Right cardiac atrium (tissue), 5 donors: ENCODE results near the gene GADD45B. TPM values are rescaled to one million over a fixed set of nuclear protein-coding genes. Genes with fewer than 3 reads are reported as not detected.
A peak's percentile ranks its signal among the peaks of the same experiment; 100 is the strongest.
"Not testable (repeated sequence)": the region's sequence is repeated elsewhere in the genome, so short reads cannot be mapped to it uniquely, and the experiment has no call there.

Experiments used
- ATAC-seq, 2 donors: fragments of 200-7000 bp; cut with Tn5 transposase; one replicate each; pipeline versions ENCODE4 v1.8.0 to v1.9.1; 2020; ENCODE audit warnings: moderate library complexity in 2 of 2, mild to moderate bottlenecking in 1 of 2
- DNase-seq, 3 donors: peaks; one replicate each; pipeline ENCODE4 v3.0.0-alpha.2; 2020
- H3K27ac ChIP-seq: one replicate; pipeline ENCODE4 v1.5.1; 2013; ENCODE audit warnings: mild to moderate bottlenecking, low read length, control low read depth, moderate library complexity
- H3K27me3 ChIP-seq: one replicate; pipeline ENCODE4 v1.6.1; 2013; ENCODE audit not compliant: control insufficient read depth, insufficient read depth
- H3K4me1 ChIP-seq: one replicate; pipeline ENCODE4 v1.6.1; 2013; ENCODE audit warnings: low read length; ENCODE audit not compliant: control insufficient read depth, insufficient read depth
- H3K4me3 ChIP-seq: one replicate; pipeline ENCODE4 v1.5.1; 2013; ENCODE audit warnings: low read length, control low read depth
- H3K9me3 ChIP-seq: one replicate; pipeline ENCODE4 v1.6.1; 2013; ENCODE audit warnings: low read length; ENCODE audit not compliant: control insufficient read depth
- WGBS: extraction: QIAGEN DNeasy Blood & Tissue Kit; methylation state at CpG from one replicate; pipeline ENCODE4 v1.1.7; 2013; 5-methylcytosine and 5-hydroxymethylcytosine counted together
- intact Hi-C, 4 donors: fragments of 100-400 bp; cut with DNase I; formaldehyde crosslinking; loops; one replicate each; pipeline versions ENCODE4 v1.11.0 to v1.14.0; 2022 to 2023
- polyA plus RNA-seq: library from polyadenylated mRNA; stranded (reverse); fragments of 200-250 nt; gene quantifications from one replicate; pipeline ENCODE4 v1.2.3, GENCODE V29; 2013
- total RNA-seq, 4 donors: library from RNA; stranded (reverse); fragmentation: NEBNext Ultra II Directional; extraction: Animal tissue kit (Norgen Biotek cat#: 25700); gene quantifications; one replicate each; pipeline ENCODE4 v1.2.1, GENCODE V29; 2021
- donor health status: healthy with polysubstance abuse.
- donor health status: DM: no; HTN: yes; CAD: no.
- donor health status: DM: no; HTN: no; CAD: no.
- donor health status: DM: no; HTN: yes; CAD: no; lungs with severe emphysema.
- donor health status: DM: yes; HTN: yes; CAD: no.

GADD45B gene
- total and polyA plus RNA-seq, 5 donors: 52.4 to 205 (median 104) TPM

GRCh38 chr19:2458054-2458453, 17.9 kb upstream of the GADD45B start:
- Histone ChIP-seq H3K4me1 (no peaks in the 10 kb centered on the region), H3K27me3 (no peaks in the 10 kb centered on the region), H3K27ac (no peak overlapping the region), H3K9me3 (no peaks in the 10 kb centered on the region), H3K4me3 (no peak overlapping the region)
- DNase-seq (no peak), ATAC-seq (no peak)
- intact Hi-C loops: no loop called here
- WGBS: 97% methylated on average over 5 of the region's 5 CpGs

GRCh38 chr19:2458776-2459175, 17.2 kb upstream of the GADD45B start:
- H3K4me1 ChIP-seq, ATAC-seq, intact Hi-C loops, H3K9me3 ChIP-seq, H3K27ac ChIP-seq, H3K27me3 ChIP-seq, H3K4me3 ChIP-seq: not testable (repeated sequence)
- DNase-seq: peak in 1 of 3 donors; percentile 39
- WGBS: 88% methylated on average over 10 of the region's 10 CpGs

- WGBS: 89% methylated on average over 1 of the region's 1 CpG
- intact Hi-C loops: no loop called here
- ATAC-seq (no peak), DNase-seq (no peak)
- Histone ChIP-seq H3K9me3 (no peaks in the 10 kb centered on the region), H3K27me3 (no peaks in the 10 kb centered on the region), H3K4me3 (no peak overlapping the region), H3K27ac (no peak overlapping the region), H3K4me1 (no peaks in the 10 kb centered on the region)
Measured at GRCh38 chr19:2460245-2460644, 15.7 kb upstream of the GADD45B start.

DNA sequence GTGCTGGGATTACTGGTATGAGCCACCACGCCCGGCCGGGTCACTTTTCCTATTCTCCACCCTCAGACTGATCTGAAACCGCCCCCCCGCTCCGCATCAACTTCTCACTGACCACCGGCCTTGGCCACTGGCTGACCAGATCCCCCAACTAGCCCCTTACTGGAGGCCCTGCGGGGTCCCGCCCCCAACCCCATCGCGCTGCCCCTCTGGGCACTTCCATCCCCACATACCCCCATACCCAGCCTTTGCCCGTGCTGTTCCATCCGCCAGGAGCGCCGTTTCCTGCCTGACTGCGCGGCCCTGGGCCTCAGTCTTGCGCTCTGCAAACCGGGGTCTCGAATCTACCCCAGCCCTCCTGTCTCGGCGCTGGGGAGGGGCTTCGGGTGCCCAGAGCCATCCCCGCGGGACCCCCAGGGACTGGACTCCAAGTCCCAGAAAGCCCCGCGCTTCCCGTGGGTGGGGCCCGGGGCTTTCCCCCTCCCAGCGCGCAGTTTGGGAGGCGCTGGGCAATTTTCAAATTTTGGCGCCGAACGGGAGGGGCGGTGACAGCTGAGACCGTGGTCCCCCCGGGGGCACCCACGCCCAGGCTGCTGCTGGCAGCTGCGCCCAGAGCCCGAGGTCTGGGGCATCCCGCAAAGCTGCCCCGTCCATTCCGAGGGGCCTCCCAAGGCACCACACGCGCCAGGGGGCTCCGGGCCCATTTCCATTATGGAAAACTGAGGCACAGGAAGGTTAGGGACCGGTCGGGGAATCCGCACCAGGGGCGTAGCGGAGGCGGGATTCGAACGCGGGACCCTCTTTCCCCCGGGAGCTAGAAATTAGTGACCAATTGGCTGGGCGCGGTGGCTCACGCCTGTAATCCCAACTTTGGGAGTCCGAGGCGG, 13.9 kb upstream of the GADD45B start:
- peak; percentile 76 to 79 for ATAC-seq

GRCh38 chr19:2462635-2463421, 13.1 kb upstream of the GADD45B start:
- ATAC-seq (peak; percentile 82 to 83), DNase-seq (peak; percentile 91 to 96 (median 96))
- 9% methylated on average over 46 of the region's 46 CpGs for WGBS
- Histone ChIP-seq H3K9me3 (no peaks in the 10 kb centered on the region), H3K4me1 (no peaks in the 10 kb centered on the region), H3K4me3 (peak overlapping the region; percentile 84), H3K27ac (peak overlapping the region; percentile 82), H3K27me3 (no peaks in the 10 kb centered on the region)
- intact Hi-C loops: no loop called here

More for the DNA sequence above, 13.9 kb upstream of the GADD45B start:
- DNase-seq: peak; percentile 74 to 87 (median 86)
- no peaks in the 10 kb centered on the region for H3K9me3 ChIP-seq
- WGBS: 3% methylated on average over 62 of the region's 62 CpGs
- H3K4me3 ChIP-seq: peak overlapping the region; percentile 84
- intact Hi-C loops: no loop called here
- H3K4me1 ChIP-seq: no peaks in the 10 kb centered on the region
- no peak overlapping the region for H3K27ac ChIP-seq
- no peaks in the 10 kb centered on the region for H3K27me3 ChIP-seq

DNA sequence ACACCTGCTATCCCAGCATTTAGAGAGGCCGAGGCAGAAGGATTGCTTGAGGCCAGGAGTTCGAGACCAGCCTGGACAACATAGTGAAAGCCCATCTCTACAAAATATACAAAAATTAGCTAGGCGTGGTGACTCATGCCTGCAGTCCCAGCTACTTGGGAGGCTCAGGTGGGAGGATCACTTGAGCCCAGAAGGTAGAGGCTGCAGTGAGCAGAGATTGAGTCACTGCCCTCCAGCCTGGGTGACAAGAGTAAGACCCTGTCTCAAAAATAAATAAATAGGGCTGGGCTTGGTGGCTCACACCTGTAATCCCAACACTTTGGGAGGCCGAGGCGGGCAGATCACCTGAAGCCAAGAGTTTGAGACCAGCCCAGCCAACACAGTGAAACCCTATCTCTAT, 12.2 kb upstream of the GADD45B start:
- ATAC-seq, H3K27me3 ChIP-seq, H3K9me3 ChIP-seq, intact Hi-C loops, DNase-seq, H3K4me3 ChIP-seq, H3K27ac ChIP-seq, H3K4me1 ChIP-seq: not testable (repeated sequence)
- WGBS: 99% methylated on average over 5 of the region's 5 CpGs

DNA sequence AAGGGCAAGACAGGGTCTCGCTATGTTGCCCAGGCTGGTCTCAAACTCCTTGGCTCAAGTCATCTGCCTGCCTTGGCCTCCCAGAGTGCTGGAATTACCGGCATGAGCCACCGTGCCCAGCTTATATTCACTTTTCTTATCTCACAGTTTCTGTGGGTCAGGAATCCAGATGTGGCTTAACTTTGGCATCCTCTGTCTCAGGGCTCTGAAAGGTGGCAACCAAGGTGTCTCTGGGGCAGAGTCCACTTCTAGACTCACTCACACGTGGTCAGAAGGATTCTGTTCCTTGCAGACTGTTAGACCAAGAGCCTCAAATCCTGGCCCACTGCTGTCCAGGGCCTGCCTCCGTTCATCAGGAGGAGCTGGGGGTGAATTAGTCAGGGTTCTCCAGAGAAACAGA, 11.5 kb upstream of the GADD45B start:
- DNase-seq (no peak), ATAC-seq (no peak)
- Histone ChIP-seq H3K9me3 (no peaks in the 10 kb centered on the region), H3K4me3 (no peak overlapping the region), H3K4me1 (no peaks in the 10 kb centered on the region), H3K27ac (no peak overlapping the region), H3K27me3 (no peaks in the 10 kb centered on the region)
- WGBS: 58% methylated on average over 5 of the region's 5 CpGs
- intact Hi-C loops: no loop called here

DNA sequence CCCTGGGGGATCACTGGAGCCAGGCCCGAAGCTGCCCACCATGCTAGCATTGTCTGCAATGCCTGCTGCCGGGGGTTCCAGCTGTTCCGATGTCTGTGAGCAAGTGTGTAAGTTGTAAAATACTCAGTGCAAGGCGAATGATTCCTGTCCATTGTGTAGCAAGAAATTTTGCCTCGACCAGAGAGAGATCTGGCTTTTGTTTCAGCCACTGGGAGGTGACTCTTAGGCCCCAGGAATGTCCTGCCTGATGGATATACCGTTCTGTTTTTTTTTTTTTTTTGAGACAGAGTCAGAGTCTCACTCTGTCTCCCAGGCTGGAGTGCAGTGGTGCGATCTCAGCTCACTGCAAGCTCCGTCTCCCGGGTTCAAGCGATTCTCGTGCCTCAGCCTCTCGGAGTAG, 7.3 kb upstream of the GADD45B start:
- ATAC-seq (no peak), DNase-seq (no peak)
- H3K4me1 ChIP-seq: no peaks in the 10 kb centered on the region
- H3K27ac ChIP-seq: no peak overlapping the region
- 74% methylated on average over 12 of the region's 12 CpGs for WGBS
- H3K4me3 ChIP-seq: no peak overlapping the region
- intact Hi-C loops: no loop called here
- H3K9me3 ChIP-seq: no peaks in the 10 kb centered on the region
- no peaks in the 10 kb centered on the region for H3K27me3 ChIP-seq

DNA sequence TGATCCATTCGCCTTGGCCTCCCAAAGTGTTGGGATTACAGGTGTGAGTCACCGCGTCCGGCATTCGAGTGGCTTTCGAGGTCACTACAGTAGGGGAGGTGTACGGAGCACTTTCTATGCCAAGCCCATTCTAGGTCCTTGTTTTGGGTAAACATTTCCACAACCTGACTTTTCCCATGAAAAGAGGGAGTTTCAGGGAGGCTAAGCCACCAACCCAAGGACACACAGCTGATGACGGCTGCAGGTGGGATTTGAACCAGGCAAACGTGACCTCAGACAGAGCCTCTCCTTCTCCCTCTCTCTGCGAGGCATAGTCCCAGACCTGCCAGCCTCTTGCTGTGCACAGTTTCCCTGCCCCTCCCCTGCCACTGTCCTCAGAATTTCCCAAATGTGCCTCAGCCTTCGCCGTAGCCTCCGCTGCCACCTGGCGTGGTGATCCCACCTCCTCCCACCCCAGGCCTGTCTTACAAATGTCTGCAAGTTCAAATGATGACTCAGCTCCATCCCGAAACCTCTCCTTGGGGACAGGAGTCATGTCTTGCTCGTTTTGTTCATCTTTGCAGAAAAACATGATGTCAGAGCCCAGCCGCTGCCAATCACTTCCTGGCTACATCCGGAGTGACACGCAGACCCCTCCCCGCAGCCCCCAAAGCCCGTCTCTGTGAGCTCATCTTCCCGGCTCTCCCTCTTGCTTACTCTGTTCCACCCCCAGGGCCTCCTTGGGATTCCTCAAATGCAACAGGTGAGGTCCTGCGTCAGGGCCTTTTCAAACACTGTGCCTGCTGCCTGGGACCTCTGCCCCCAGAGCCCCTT, 6.6 kb upstream of the GADD45B start:
- peak in 1 of 2 donors; percentile 9 for ATAC-seq
- DNase-seq: no peak
- intact Hi-C loops: no loop called here
- no peak overlapping the region for H3K27ac ChIP-seq
- H3K4me1 ChIP-seq: no peaks in the 10 kb centered on the region
- H3K9me3 ChIP-seq: no peaks in the 10 kb centered on the region
- no peaks in the 10 kb centered on the region for H3K27me3 ChIP-seq
- no peak overlapping the region for H3K4me3 ChIP-seq
- 42% methylated on average over 23 of the region's 23 CpGs for whole genome bisulfite sequencing

DNA sequence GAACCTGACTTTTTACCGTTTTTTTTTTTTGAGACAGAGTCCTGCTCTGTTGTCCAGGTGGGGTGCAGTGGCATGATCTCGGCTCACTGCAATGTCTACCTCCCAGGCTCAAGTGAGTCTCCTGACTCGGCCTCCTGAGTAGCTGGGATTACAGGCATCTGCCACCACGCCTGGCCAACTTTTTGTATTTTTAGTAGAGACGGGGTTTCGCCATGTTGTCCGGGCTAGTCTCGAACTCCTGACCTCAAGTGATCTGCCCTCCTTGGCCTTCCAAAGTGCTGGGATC, 6.1 kb upstream of the GADD45B start:
- not testable (repeated sequence) for DNase-seq, H3K9me3 ChIP-seq, H3K4me3 ChIP-seq, H3K27me3 ChIP-seq, H3K4me1 ChIP-seq, H3K27ac ChIP-seq, ATAC-seq
- intact Hi-C loops: loop anchor here in 2 of 4 donors (5.0 to 10.0 kb wide), 2 partner anchors 105 to 142 kb away; no protein-coding TSS in a partner anchor
- 87% methylated on average over 8 of the region's 8 CpGs for WGBS
